Measurements from ENCODE around the gene TICAM1. TPM values are rescaled to one million over a fixed set of nuclear protein-coding genes. Genes with fewer than 3 reads are reported as not detected.
"Not testable (repeated sequence)": the region's sequence is repeated elsewhere in the genome, so short reads cannot be mapped to it uniquely, and the experiment has no call there.

TICAM1 gene
- total RNA-seq, 1 experiment from 2014 or later = 0.48 TPM

- no peak overlapping the region for H3K9ac ChIP-seq (ENCODE audit: extremely low read depth, insufficient read length, low read length)
- no peak overlapping the region for H3K27ac Mint-ChIP-seq
Observed at GRCh38 chr19:4832776-4833175, 1.3 kb upstream of the TICAM1 start.

GRCh38 chr19:4831979-4832340 is 448 bp upstream of the TICAM1 start:
- H3K27ac Mint-ChIP-seq; H2AFZ ChIP-seq (ENCODE audit: low read length): not testable (repeated sequence)
- peak overlapping the region; percentile 88 for H3K4me2 ChIP-seq (ENCODE audit: insufficient read depth, insufficient read length, low read length)

More at GRCh38 chr19:4832776-4833175, 1.3 kb upstream of the TICAM1 start:
- Histone ChIP-seq H2BK120ac (ENCODE audit: low read depth, low read length, poor library complexity, severe bottlenecking) (no peak overlapping the region), H3K27me3 (ENCODE audit: insufficient read depth, low read length) (peaks cover 5% of the 10 kb centered on the region; the same call in 1 of the 2 replicates), H3K14ac (ENCODE audit: insufficient read depth, low read length) (no peak overlapping the region), H2AK5ac (ENCODE audit: insufficient read length, low read length) (no peak overlapping the region), H4K91ac (ENCODE audit: insufficient read length, low read depth, low read length) (no peak overlapping the region), H3K9me3 (ENCODE audit: control insufficient read depth, low read depth, low read length) (no peaks in the 10 kb centered on the region), H3K4ac (ENCODE audit: low read depth, low read length) (no peak overlapping the region), H2BK12ac (ENCODE audit: insufficient read length, low read depth, low read length) (no peak overlapping the region), H3K4me2 (ENCODE audit: insufficient read depth, insufficient read length, low read length) (no peak overlapping the region), H4K5ac (ENCODE audit: insufficient read length, low read depth, low read length) (no peak overlapping the region), H3K18ac (ENCODE audit: insufficient read length, low read depth, low read length) (no peak overlapping the region), H3T11ph (ENCODE audit: low read length) (no peak overlapping the region), H3K23ac (ENCODE audit: insufficient read length, low read depth, low read length) (no peak overlapping the region), H2AFZ (ENCODE audit: low read length) (no peak overlapping the region), H2BK15ac (ENCODE audit: low read depth, low read length) (no peak overlapping the region), H4K8ac (replicated peaks; ENCODE audit: insufficient read length, low read depth, low read length) (no peak overlapping the region), H2BK20ac (ENCODE audit: low read depth, low read length, poor library complexity, severe bottlenecking) (no peak overlapping the region), H4K20me1 (ENCODE audit: control insufficient read depth, insufficient read depth, insufficient read length) (no peaks in the 10 kb centered on the region), H3K23me2 (ENCODE audit: insufficient read length, low read depth, low read length, poor library complexity, severe bottlenecking) (peaks cover 8% of the 10 kb centered on the region), H3K79me1 (ENCODE audit: insufficient read depth, low read depth, low read length, poor library complexity, severe bottlenecking) (no peaks in the 10 kb centered on the region), H3K27ac (ENCODE audit: insufficient read length, low read depth, low read length) (no peak overlapping the region), H3K79me2 (ENCODE audit: insufficient read depth, low read length) (no peaks in the 10 kb centered on the region), H3K56ac (ENCODE audit: insufficient read length, low read depth, low read length) (no peak overlapping the region), H3K4me1 (ENCODE audit: insufficient read depth, low read length) (no peaks in the 10 kb centered on the region), H2BK5ac (ENCODE audit: insufficient read length, low read length) (no peak overlapping the region)
- peaks cover 0 to 6% (median 5%) of the 10 kb centered on the region in 3 experiments; a peak in 6 of 7 replicates for H3K36me3 Mint-ChIP-seq (ENCODE audit: insufficient read depth in 1 of 3, low read depth in 3 of 3)
- peaks cover 30% of the 10 kb centered on the region for H3K27me3 Mint-ChIP-seq (ENCODE audit: low read depth)
- H3K4me1 Mint-ChIP-seq = peaks cover 0 to 6% of the 10 kb centered on the region in 2 experiments; a peak in 1 of 4 replicates
- no peak for TF ChIP-seq CTCF (conservative IDR thresholded peaks at IDR 0.05)
- peaks cover 0 to 6% of the 10 kb centered on the region in 2 experiments; a peak in 2 of 5 replicates for H3K9me3 Mint-ChIP-seq
- no peak for DNase-seq
- no peak overlapping the region for H3K4me3 Mint-ChIP-seq
- no CpG with 5 or more reads among the region's 5 CpGs for WGBS (ENCODE audit: extremely low coverage, insufficient read length, low lambda C conversion rate)

More at GRCh38 chr19:4831979-4832340, 448 bp upstream of the TICAM1 start:
- H2BK12ac ChIP-seq (ENCODE audit: insufficient read length, low read depth, low read length); H2BK120ac ChIP-seq (ENCODE audit: low read depth, low read length, poor library complexity, severe bottlenecking); H3K9me3 Mint-ChIP-seq; H3K36me3 Mint-ChIP-seq (ENCODE audit: insufficient read depth in 1 of 3, low read depth in 3 of 3); H4K5ac ChIP-seq (ENCODE audit: insufficient read length, low read depth, low read length); H3T11ph ChIP-seq (ENCODE audit: low read length); H3K56ac ChIP-seq (ENCODE audit: insufficient read length, low read depth, low read length); H3K4me1 ChIP-seq (ENCODE audit: insufficient read depth, low read length); H3K18ac ChIP-seq (ENCODE audit: insufficient read length, low read depth, low read length); H3K27ac ChIP-seq (ENCODE audit: insufficient read length, low read depth, low read length); H4K91ac ChIP-seq (ENCODE audit: insufficient read length, low read depth, low read length); H3K4me1 Mint-ChIP-seq; H4K20me1 ChIP-seq (ENCODE audit: control insufficient read depth, insufficient read depth, insufficient read length); H2BK15ac ChIP-seq (ENCODE audit: low read depth, low read length); H2AK5ac ChIP-seq (ENCODE audit: insufficient read length, low read length); H3K79me1 ChIP-seq (ENCODE audit: insufficient read depth, low read depth, low read length, poor library complexity, severe bottlenecking); H3K23ac ChIP-seq (ENCODE audit: insufficient read length, low read depth, low read length); H3K14ac ChIP-seq (ENCODE audit: insufficient read depth, low read length); H3K4ac ChIP-seq (ENCODE audit: low read depth, low read length); H2BK5ac ChIP-seq (ENCODE audit: insufficient read length, low read length); H4K8ac ChIP-seq (replicated peaks; ENCODE audit: insufficient read length, low read depth, low read length); H3K9me3 ChIP-seq (ENCODE audit: control insufficient read depth, low read depth, low read length); DNase-seq; H2BK20ac ChIP-seq (ENCODE audit: low read depth, low read length, poor library complexity, severe bottlenecking); H3K79me2 ChIP-seq (ENCODE audit: insufficient read depth, low read length); H3K27me3 ChIP-seq (ENCODE audit: insufficient read depth, low read length); H3K23me2 ChIP-seq (ENCODE audit: insufficient read length, low read depth, low read length, poor library complexity, severe bottlenecking); H3K9ac ChIP-seq (ENCODE audit: extremely low read depth, insufficient read length, low read length): not testable (repeated sequence)
- Mint-ChIP-seq H3K27me3 (ENCODE audit: low read depth) (peaks cover 30% of the 10 kb centered on the region), H3K4me3 (peak overlapping the region; percentile 60 to 75)
- no CpG with 5 or more reads among the region's 9 CpGs for WGBS (ENCODE audit: extremely low coverage, insufficient read length, low lambda C conversion rate)
